Gastrocnemius medialis (tissue), 4 donors: ENCODE results near the gene GTSE1. TPM values are rescaled to one million over a fixed set of nuclear protein-coding genes. Genes with fewer than 3 reads are reported as not detected.

Experiments used
- ATAC-seq, 2 donors: fragments of 150-250 bp; one replicate each; pipeline ENCODE4 v1.9.1; 2016
- DNase-seq, 2 donors: peaks; one replicate each; pipeline ENCODE4 v3.0.0-alpha.2; 2019
- H3K27ac ChIP-seq, 4 donors: fragments of 200-600 bp; sonication (generic); 1 replicate in 1 of 4; 2 replicates in 3 of 4; pipeline ENCODE4 v1.5.1; 2016 to 2018; ENCODE audit warnings: mild to moderate bottlenecking in 2 of 4, moderate library complexity in 1 of 4
- H3K27me3 ChIP-seq, 3 donors: fragments of 200-600 bp; sonication (generic) in 2 of 3; 1 replicate in 1 of 3; 2 replicates in 2 of 3; pipeline versions ENCODE4 v1.5.1 to v1.6.0; 2016 to 2019; ENCODE audit warnings: mild to moderate bottlenecking in 1 of 3, moderate library complexity in 1 of 3
- H3K36me3 ChIP-seq, 2 donors: fragments of 200-600 bp; sonication (generic) in 1 of 2; one replicate each; pipeline ENCODE4 v1.5.1; 2017 to 2018
- H3K4me1 ChIP-seq, 2 donors: fragments of 200-600 bp; sonication (generic) in 1 of 2; one replicate each; pipeline ENCODE4 v1.5.1; 2016 to 2017; ENCODE audit warnings: mild to moderate bottlenecking in 2 of 2
- H3K4me3 ChIP-seq, 4 donors: fragments of 200-600 bp; sonication (generic) in 3 of 4; 1 replicate in 1 of 4; 2 replicates in 3 of 4; pipeline ENCODE4 v1.5.1; 2016 to 2019; ENCODE audit warnings: mild to moderate bottlenecking in 2 of 4
- H3K9me3 ChIP-seq, 3 donors: fragments of 200-600 bp; sonication (generic) in 2 of 3; 1 replicate in 1 of 3; 2 replicates in 2 of 3; pipeline ENCODE4 v1.5.1; 2016 to 2019
- CTCF ChIP-seq, 5 experiments: fragments of 450-650 bp in 3 of 5; fragments of 200-600 bp in 2 of 5; sonication (generic) in 2 of 5; IDR thresholded peaks in 4 of 5; conservative IDR thresholded peaks in 1 of 5; 1 replicate in 4 of 5; 2 replicates in 1 of 5; pipeline ENCODE4 v1.5.1; 2016 to 2019; ENCODE audit warnings: antibody characterized with exemption in 5 of 5, mild to moderate bottlenecking in 3 of 5, moderate library complexity in 3 of 5
- POLR2A ChIP-seq, 2 donors: fragments of 450-650 bp; IDR thresholded peaks; one replicate each; pipeline ENCODE4 v1.6.1; 2017; ENCODE audit warnings: antibody characterized with exemption in 2 of 2, mild to moderate bottlenecking in 2 of 2, moderate library complexity in 2 of 2
- in situ Hi-C, 4 donors: fragments of 200-750 bp; cut with MboI; loops; one replicate each; pipeline versions ENCODE4 v1.15.0 to v1.8.0; 2017; ENCODE audit warnings: low sequenced_read_pairs in 4 of 4
- intact Hi-C: fragments of 100-400 bp; cut with DNase I; formaldehyde crosslinking; loops from one replicate; pipeline ENCODE4 v1.15.1; 2023; ENCODE audit warnings: low total_unique reads
- total RNA-seq, 4 donors: library from RNA; depleted of rRNA; stranded (reverse); fragments of >200 nt; gene quantifications; one replicate each; pipeline versions ENCODE4 v1.1.0 to v1.2.3, GENCODE V29; 2016

Gene GTSE1
- total RNA-seq, 4 donors from 2014 or later, result 0.13 to 0.49 TPM; not detected in 2

- peak within 1 kb of the TSS; percentile 75 to 99 (median 80) for H3K4me3 ChIP-seq
- intact Hi-C loops (loop anchor here (1.0 to 2.0 kb wide), 2 partner anchors 17 to 29 kb away; partner anchors contain the start of genes CDPF1 and GTSE1), in situ Hi-C loops (no loop called here)
- ATAC-seq (peak; percentile 95 to 96), DNase-seq (peak; percentile 90 to 96)
- peaks cover 0 to 12% of the 10 kb centered on the region in 2 donors for H3K36me3 ChIP-seq
- H3K9me3 ChIP-seq, result no peaks in the 10 kb centered on the region
- TF ChIP-seq POLR2A (IDR thresholded peaks at IDR 0.05) (peak; percentile 62 to 71), CTCF (IDR thresholded peaks at IDR 0.05 in 4 of 5, conservative IDR thresholded peaks at IDR 0.05 in 1 of 5) (no peak)
- H3K27ac ChIP-seq, result peak within 1 kb of the TSS; percentile 89 to 97 (median 92)
- H3K4me1 ChIP-seq, result peaks cover 10 to 20% of the 10 kb centered on the region in 2 donors
- H3K27me3 ChIP-seq, result no peaks in the 10 kb centered on the region
Observed at GRCh38 chr22:46267431-46268279, 29.0 kb upstream of the GTSE1 start, which contains the start of gene TTC38. Gene TTC38 (plus strand): TSS chr22:46268008. CDS start chr22:46268040, 32 bp downstream.

- in situ Hi-C loops, result no loop called here
- no peaks in the 10 kb centered on the region for H3K9me3 ChIP-seq
- H3K36me3 ChIP-seq, result peaks cover 0 to 31% of the 10 kb centered on the region in 2 donors
- no peak for ATAC-seq
- peak in 1 of 2 donors; percentile 5 for DNase-seq
- TF ChIP-seq CTCF (IDR thresholded peaks at IDR 0.05 in 4 of 5, conservative IDR thresholded peaks at IDR 0.05 in 1 of 5) (no peak), POLR2A (IDR thresholded peaks at IDR 0.05) (no peak)
- H3K27ac ChIP-seq, result peak overlapping the region in 3 of 4 donors; percentile 91 to 97 (median 94)
- no peak overlapping the region for H3K4me3 ChIP-seq
- peaks cover 10 to 20% of the 10 kb centered on the region in 2 donors for H3K4me1 ChIP-seq
- intact Hi-C loops, result no loop called here
- no peaks in the 10 kb centered on the region for H3K27me3 ChIP-seq
Observed at GRCh38 chr22:46269564-46269963, 27.1 kb upstream of the GTSE1 start.

GRCh38 chr22:46272196-46272595 is 24.5 kb upstream of the GTSE1 start:
- Histone ChIP-seq H3K4me3 (no peak overlapping the region), H3K27ac (no peak overlapping the region), H3K4me1 (peaks cover 10 to 14% of the 10 kb centered on the region in 2 donors), H3K36me3 (peaks cover 0 to 50% of the 10 kb centered on the region in 2 donors), H3K9me3 (no peaks in the 10 kb centered on the region), H3K27me3 (no peaks in the 10 kb centered on the region)
- TF ChIP-seq CTCF (IDR thresholded peaks at IDR 0.05 in 4 of 5, conservative IDR thresholded peaks at IDR 0.05 in 1 of 5) (no peak), POLR2A (IDR thresholded peaks at IDR 0.05) (no peak)
- DNase-seq (no peak), ATAC-seq (no peak)
- intact Hi-C loops (no loop called here), in situ Hi-C loops (no loop called here)

GRCh38 chr22:46272762-46273431 is 23.8 kb upstream of the GTSE1 start:
- Histone ChIP-seq H3K36me3 (peaks cover 0 to 55% of the 10 kb centered on the region in 2 donors), H3K9me3 (no peaks in the 10 kb centered on the region), H3K27me3 (no peaks in the 10 kb centered on the region), H3K27ac (no peak overlapping the region), H3K4me3 (no peak overlapping the region), H3K4me1 (peaks cover 10 to 12% of the 10 kb centered on the region in 2 donors)
- in situ Hi-C loops (no loop called here), intact Hi-C loops (no loop called here)
- ATAC-seq (no peak), DNase-seq (no peak)
- no peak for TF ChIP-seq POLR2A (IDR thresholded peaks at IDR 0.05)
